Central memory CD8-positive, alpha-beta T cell (primary cell): ENCODE measurements around the gene PPWD1.

Experiments used
- ATAC-seq: fragments of 150-1000 bp; cut with Tn5 transposase; replicated peaks from 2 replicates; pipeline ENCODE4 v1.10.0; 2022; ENCODE audit warnings: mild to moderate bottlenecking, moderate FRiP score, moderate number of reproducible peaks; ENCODE audit not compliant: poor library complexity, severe bottlenecking; ENCODE audit errors: extremely low read depth
- DNase-seq, 2 donors: peaks; one replicate each; pipeline ENCODE4 v3.0.0; 2021; ENCODE audit warnings: low spot score in 2 of 2
- H3K27ac Mint-ChIP-seq: one replicate; pipeline ENCODE4 v1.8.0; 2022; ENCODE audit warnings: low read depth, mild to moderate bottlenecking, moderate library complexity, mixed read lengths
- H3K27me3 Mint-ChIP-seq: one replicate; pipeline ENCODE4 v1.8.0; 2022; ENCODE audit warnings: mixed read lengths
- H3K36me3 Mint-ChIP-seq: one replicate; pipeline ENCODE4 v1.8.0; 2022; ENCODE audit warnings: mild to moderate bottlenecking, moderate library complexity, mixed read lengths; ENCODE audit not compliant: insufficient read depth
- H3K4me1 Mint-ChIP-seq: one replicate; pipeline ENCODE4 v1.8.0; 2022; ENCODE audit warnings: mixed read lengths
- H3K4me3 Mint-ChIP-seq: one replicate; pipeline ENCODE4 v1.8.0; 2022; ENCODE audit warnings: mild to moderate bottlenecking, moderate library complexity, mixed read lengths
- H3K9me3 Mint-ChIP-seq: one replicate; pipeline ENCODE4 v1.8.0; 2022; ENCODE audit warnings: mixed read lengths

The PPWD1 gene

GRCh38 chr5:65562731-65563701 is at the start of gene PPWD1, which contains the start of gene CENPK:
Gene PPWD1, plus strand, starts transcription at chr5:65563296. Its CDS starts 15 bp downstream, at chr5:65563311.
Gene CENPK, minus strand, starts transcription at chr5:65563168. Its CDS starts 8,261 bp downstream, at chr5:65554907.
- DNase-seq (peak; percentile 87 to 91), ATAC-seq (peak; percentile 99)
- no peaks in the 10 kb centered on the region for H3K27me3 Mint-ChIP-seq
- no peaks in the 10 kb centered on the region for H3K9me3 Mint-ChIP-seq
- H3K36me3 Mint-ChIP-seq = peaks cover 23% of the 10 kb centered on the region
- H3K27ac Mint-ChIP-seq = peak within 1 kb of the TSS; percentile 100
- H3K4me3 Mint-ChIP-seq = peak within 1 kb of the TSS; percentile 98
- H3K4me1 Mint-ChIP-seq = peaks cover 42% of the 10 kb centered on the region

DNA sequence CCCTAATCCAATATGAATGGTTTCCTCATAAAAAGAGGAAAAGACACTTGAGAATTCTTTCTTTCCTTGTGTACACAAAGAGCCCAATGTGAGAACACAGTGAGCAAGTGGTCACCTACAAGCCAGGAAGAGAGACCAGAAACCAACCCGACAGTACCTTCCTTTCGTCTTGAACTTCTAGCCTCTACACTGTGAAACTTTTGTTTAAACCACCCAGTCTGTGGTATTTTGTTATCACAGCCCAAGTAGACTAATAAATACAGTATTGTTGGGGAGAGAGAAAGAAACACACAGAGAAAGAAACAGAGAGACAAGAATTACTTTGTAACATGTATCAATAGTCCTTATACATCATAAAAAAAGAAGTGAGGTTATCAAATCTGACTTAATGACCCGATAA is 37.4 kb upstream of the PPWD1 start:
- no peak overlapping the region for H3K27ac Mint-ChIP-seq
- no peaks in the 10 kb centered on the region for H3K4me1 Mint-ChIP-seq
- H3K27me3 Mint-ChIP-seq = no peaks in the 10 kb centered on the region

DNA sequence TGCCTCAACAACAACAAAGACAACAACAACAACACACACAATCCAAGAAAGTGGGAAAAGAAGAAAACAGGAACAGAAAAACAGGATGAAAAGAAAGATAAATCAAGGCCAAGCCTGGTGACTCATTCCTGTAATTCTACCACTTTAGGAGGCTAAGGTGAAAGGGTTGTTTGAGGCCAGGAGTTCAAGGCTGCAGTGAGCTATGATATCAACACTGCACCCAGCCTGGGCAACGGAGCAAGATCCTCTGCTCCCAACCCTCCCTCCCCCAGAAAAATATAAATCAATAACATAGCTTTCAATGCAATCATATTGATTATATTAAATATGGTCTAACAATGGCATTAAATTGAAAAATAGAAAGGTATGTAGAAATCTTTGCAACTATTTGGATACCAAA is 32.2 kb upstream of the PPWD1 start:
- DNase-seq (no peak), ATAC-seq (no peak)
- Mint-ChIP-seq H3K4me3 (no peak overlapping the region), H3K27ac (no peak overlapping the region), H3K36me3 (no peaks in the 10 kb centered on the region), H3K27me3 (no peaks in the 10 kb centered on the region), H3K9me3 (no peaks in the 10 kb centered on the region), H3K4me1 (no peaks in the 10 kb centered on the region)

More for the DNA sequence above, 37.4 kb upstream of the PPWD1 start:
- DNase-seq (no peak), ATAC-seq (no peak)
- H3K4me3 Mint-ChIP-seq = no peak overlapping the region
- no peaks in the 10 kb centered on the region for H3K9me3 Mint-ChIP-seq
- H3K36me3 Mint-ChIP-seq = no peaks in the 10 kb centered on the region

DNA sequence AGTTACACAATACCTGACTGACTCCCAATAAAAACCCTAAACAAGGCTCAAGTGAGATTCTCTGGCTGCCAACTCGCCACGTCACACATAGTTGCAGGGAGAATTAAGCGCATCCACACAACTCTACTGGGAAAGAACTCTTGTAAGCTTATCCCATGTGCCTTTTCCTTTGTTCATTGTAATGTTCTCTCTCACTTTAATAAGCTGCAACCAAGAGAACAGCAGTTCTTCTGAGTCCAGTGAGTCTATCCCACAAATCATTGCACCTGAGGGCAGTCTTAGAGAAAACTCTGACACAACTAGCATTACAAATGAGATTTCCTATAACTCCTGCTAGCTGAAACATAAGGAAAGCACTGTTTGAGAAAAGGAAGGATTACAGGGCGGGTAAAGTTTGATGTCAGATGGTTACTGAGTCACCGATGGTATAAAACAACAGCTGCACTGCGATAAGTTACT is 27.5 kb upstream of the PPWD1 start:
- no peaks in the 10 kb centered on the region for H3K4me1 Mint-ChIP-seq
- DNase-seq (no peak), ATAC-seq (no peak)
- H3K27ac Mint-ChIP-seq = no peak overlapping the region
- peaks cover 2% of the 10 kb centered on the region for H3K36me3 Mint-ChIP-seq
- H3K4me3 Mint-ChIP-seq = no peak overlapping the region
- H3K9me3 Mint-ChIP-seq = no peaks in the 10 kb centered on the region
- no peaks in the 10 kb centered on the region for H3K27me3 Mint-ChIP-seq

DNA sequence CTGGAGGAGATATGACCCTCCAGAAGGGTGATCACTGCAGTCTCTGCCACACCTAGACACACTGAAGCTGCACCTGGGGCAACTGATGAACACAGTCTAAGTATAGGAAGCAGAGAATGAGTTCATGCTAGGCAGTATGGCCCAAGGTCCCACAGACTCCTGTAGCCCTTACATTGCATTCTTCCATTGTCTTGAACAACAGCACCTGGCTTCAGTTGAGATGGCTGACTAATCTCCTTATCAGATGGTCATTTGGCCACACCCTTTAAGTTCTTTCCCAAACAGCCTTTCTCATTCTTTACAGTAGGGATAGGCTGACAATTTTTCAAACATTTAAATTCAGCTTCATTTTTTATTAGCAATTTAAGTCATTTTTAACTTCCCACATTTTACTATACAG is 23.3 kb upstream of the PPWD1 start:
- Mint-ChIP-seq H3K9me3 (no peaks in the 10 kb centered on the region), H3K27ac (no peak overlapping the region), H3K4me1 (no peaks in the 10 kb centered on the region), H3K27me3 (no peaks in the 10 kb centered on the region), H3K36me3 (peaks cover 2% of the 10 kb centered on the region), H3K4me3 (no peak overlapping the region)
- ATAC-seq = no peak
- DNase-seq = no peak

GRCh38 chr5:65544473-65544872 is 18.6 kb upstream of the PPWD1 start:
- H3K27me3 Mint-ChIP-seq = no peaks in the 10 kb centered on the region
- no peak overlapping the region for H3K27ac Mint-ChIP-seq
- no peak for ATAC-seq
- no peaks in the 10 kb centered on the region for H3K9me3 Mint-ChIP-seq
- H3K36me3 Mint-ChIP-seq = peaks cover 8% of the 10 kb centered on the region
- H3K4me1 Mint-ChIP-seq = no peaks in the 10 kb centered on the region
- no peak overlapping the region for H3K4me3 Mint-ChIP-seq
- DNase-seq = no peak

DNA sequence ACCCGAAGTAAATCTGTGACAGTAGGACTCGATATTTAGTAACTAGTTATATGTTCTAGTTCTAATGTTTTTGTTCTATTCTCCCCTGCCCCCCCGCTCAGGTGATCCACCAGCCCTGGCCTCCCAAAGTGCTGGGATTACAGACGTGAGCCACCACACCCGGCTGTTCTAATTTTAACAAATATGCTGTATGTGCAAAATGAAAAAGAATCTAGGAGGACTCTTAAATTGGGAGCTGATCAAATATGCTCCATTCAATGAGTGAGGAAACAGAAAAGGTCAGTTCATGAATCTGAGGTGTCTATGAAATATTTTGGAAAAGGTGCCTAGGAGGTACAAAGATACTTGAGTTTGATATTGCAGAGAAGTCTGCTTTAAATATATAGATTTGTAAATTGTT is 17.0 kb upstream of the PPWD1 start:
- no peaks in the 10 kb centered on the region for H3K9me3 Mint-ChIP-seq
- H3K4me1 Mint-ChIP-seq = no peaks in the 10 kb centered on the region
- no peak overlapping the region for H3K4me3 Mint-ChIP-seq
- H3K27me3 Mint-ChIP-seq = no peaks in the 10 kb centered on the region
- peaks cover 8% of the 10 kb centered on the region for H3K36me3 Mint-ChIP-seq
- ATAC-seq (no peak), DNase-seq (no peak)
- no peak overlapping the region for H3K27ac Mint-ChIP-seq

- Mint-ChIP-seq H3K36me3 (peaks cover 8% of the 10 kb centered on the region), H3K27me3 (no peaks in the 10 kb centered on the region), H3K4me1 (no peaks in the 10 kb centered on the region), H3K9me3 (no peaks in the 10 kb centered on the region), H3K4me3 (no peak overlapping the region), H3K27ac (no peak overlapping the region)
- DNase-seq (no peak), ATAC-seq (no peak)
Measured at GRCh38 chr5:65548281-65548680, 14.8 kb upstream of the PPWD1 start.

GRCh38 chr5:65553941-65554340 is 9.2 kb upstream of the PPWD1 start:
- peaks cover 8% of the 10 kb centered on the region for H3K36me3 Mint-ChIP-seq
- DNase-seq (no peak), ATAC-seq (no peak)
- no peaks in the 10 kb centered on the region for H3K4me1 Mint-ChIP-seq
- no peaks in the 10 kb centered on the region for H3K27me3 Mint-ChIP-seq
- H3K4me3 Mint-ChIP-seq = no peak overlapping the region
- H3K27ac Mint-ChIP-seq = no peak overlapping the region
- H3K9me3 Mint-ChIP-seq = no peaks in the 10 kb centered on the region

- DNase-seq = no peak
- H3K4me3 Mint-ChIP-seq = no peak overlapping the region
Measured at GRCh38 chr5:65555287-65555686, 7.8 kb upstream of the PPWD1 start.

GRCh38 chr5:65556181-65556580 is 6.9 kb upstream of the PPWD1 start:
- no peak overlapping the region for H3K4me3 Mint-ChIP-seq
- ATAC-seq = no peak
- no peaks in the 10 kb centered on the region for H3K27me3 Mint-ChIP-seq

More at GRCh38 chr5:65555287-65555686, 7.8 kb upstream of the PPWD1 start:
- peaks cover 4% of the 10 kb centered on the region for H3K36me3 Mint-ChIP-seq
- H3K4me1 Mint-ChIP-seq = no peaks in the 10 kb centered on the region
- H3K27ac Mint-ChIP-seq = no peak overlapping the region
- H3K27me3 Mint-ChIP-seq = no peaks in the 10 kb centered on the region
- no peaks in the 10 kb centered on the region for H3K9me3 Mint-ChIP-seq
- ATAC-seq = no peak

GRCh38 chr5:65556718-65557117 is 6.4 kb upstream of the PPWD1 start:
- DNase-seq (no peak), ATAC-seq (no peak)
- no peak overlapping the region for H3K4me3 Mint-ChIP-seq
- peaks cover 4% of the 10 kb centered on the region for H3K36me3 Mint-ChIP-seq
- no peaks in the 10 kb centered on the region for H3K9me3 Mint-ChIP-seq
- H3K4me1 Mint-ChIP-seq = no peaks in the 10 kb centered on the region
- no peak overlapping the region for H3K27ac Mint-ChIP-seq
- H3K27me3 Mint-ChIP-seq = no peaks in the 10 kb centered on the region

More at GRCh38 chr5:65556181-65556580, 6.9 kb upstream of the PPWD1 start:
- Mint-ChIP-seq H3K36me3 (peaks cover 4% of the 10 kb centered on the region), H3K4me1 (no peaks in the 10 kb centered on the region), H3K9me3 (no peaks in the 10 kb centered on the region), H3K27ac (no peak overlapping the region)
- no peak for DNase-seq

- DNase-seq (no peak), ATAC-seq (no peak)
- Mint-ChIP-seq H3K4me3 (peak overlapping the region; percentile 98), H3K4me1 (peaks cover 47% of the 10 kb centered on the region), H3K36me3 (peaks cover 21% of the 10 kb centered on the region), H3K9me3 (no peaks in the 10 kb centered on the region), H3K27ac (peak overlapping the region; percentile 100), H3K27me3 (no peaks in the 10 kb centered on the region)
Measured at GRCh38 chr5:65563777-65564176, 681 bp downstream of the PPWD1 start.
